Measurements from ENCODE around the gene DNAJC27. TPM values are rescaled to one million over a fixed set of nuclear protein-coding genes. Genes with fewer than 3 reads are reported as not detected.

DNAJC27 gene
- polyA plus RNA-seq, 4 donors: 0.81 to 5.3 (median 1.7) TPM

Other genes with a start within 250 kb of the DNAJC27 start
- 10 to 100 TPM; 36.4 to 43.0 (median 39.9) TPM for gene PTRHD1, start 178.6 kb downstream of the DNAJC27 start, polyA plus RNA-seq
- 10 to 100 TPM in 1 of 4 donors, 1 to 10 TPM in 3; 1.4 to 10.4 (median 5.9) TPM for gene CENPO, start 178.5 kb downstream of the DNAJC27 start, polyA plus RNA-seq
- gene ADCY3, start 51.7 kb downstream of the DNAJC27 start, polyA plus RNA-seq: 10 to 100 TPM in 2 of 4 donors, 1 to 10 TPM in 2; 3.6 to 36.3 (median 9.8) TPM
- 1 to 10 TPM in 1 of 4 donors, under 1 TPM in 1, not detected in 2; 0.88 to 3.0 TPM for gene EFR3B, start 70.1 kb upstream of the DNAJC27 start, polyA plus RNA-seq
- 1 to 10 TPM in 2 of 4 donors, under 1 TPM in 2; 0.67 to 3.7 (median 1.9) TPM for gene POMC, start 196.6 kb upstream of the DNAJC27 start, polyA plus RNA-seq

Data from small intestine (tissue), 4 donors.